Subcutaneous adipose tissue (tissue), 4 donors: ENCODE results near the gene SH3BP4. TPM values are rescaled to one million over a fixed set of nuclear protein-coding genes. Genes with fewer than 3 reads are reported as not detected.

Experiments
- total RNA-seq, 4 donors: library from RNA; depleted of rRNA; stranded (reverse); fragments of >200 nt; gene quantifications; one replicate each; pipeline ENCODE4 v1.1.0, GENCODE V29; 2016
- TF ChIP-seq, protein P1 (sequence below): fragments of 450-650 bp; IDR thresholded peaks from one replicate; pipeline ENCODE4 v1.5.1; 2016; ENCODE audit warnings: low read depth, mild to moderate bottlenecking, control low read depth, antibody characterized with exemption, moderate library complexity

The SH3BP4 gene
- total RNA-seq, 4 donors from 2014 or later = 12.4 to 35.6 (median 24.1) TPM

GRCh38 chr2:235095569-235095968 lies 143.8 kb downstream of the SH3BP4 start:
- TF ChIP-seq, protein P1, sequence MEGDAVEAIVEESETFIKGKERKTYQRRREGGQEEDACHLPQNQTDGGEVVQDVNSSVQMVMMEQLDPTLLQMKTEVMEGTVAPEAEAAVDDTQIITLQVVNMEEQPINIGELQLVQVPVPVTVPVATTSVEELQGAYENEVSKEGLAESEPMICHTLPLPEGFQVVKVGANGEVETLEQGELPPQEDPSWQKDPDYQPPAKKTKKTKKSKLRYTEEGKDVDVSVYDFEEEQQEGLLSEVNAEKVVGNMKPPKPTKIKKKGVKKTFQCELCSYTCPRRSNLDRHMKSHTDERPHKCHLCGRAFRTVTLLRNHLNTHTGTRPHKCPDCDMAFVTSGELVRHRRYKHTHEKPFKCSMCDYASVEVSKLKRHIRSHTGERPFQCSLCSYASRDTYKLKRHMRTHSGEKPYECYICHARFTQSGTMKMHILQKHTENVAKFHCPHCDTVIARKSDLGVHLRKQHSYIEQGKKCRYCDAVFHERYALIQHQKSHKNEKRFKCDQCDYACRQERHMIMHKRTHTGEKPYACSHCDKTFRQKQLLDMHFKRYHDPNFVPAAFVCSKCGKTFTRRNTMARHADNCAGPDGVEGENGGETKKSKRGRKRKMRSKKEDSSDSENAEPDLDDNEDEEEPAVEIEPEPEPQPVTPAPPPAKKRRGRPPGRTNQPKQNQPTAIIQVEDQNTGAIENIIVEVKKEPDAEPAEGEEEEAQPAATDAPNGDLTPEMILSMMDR = no peak

DNA sequence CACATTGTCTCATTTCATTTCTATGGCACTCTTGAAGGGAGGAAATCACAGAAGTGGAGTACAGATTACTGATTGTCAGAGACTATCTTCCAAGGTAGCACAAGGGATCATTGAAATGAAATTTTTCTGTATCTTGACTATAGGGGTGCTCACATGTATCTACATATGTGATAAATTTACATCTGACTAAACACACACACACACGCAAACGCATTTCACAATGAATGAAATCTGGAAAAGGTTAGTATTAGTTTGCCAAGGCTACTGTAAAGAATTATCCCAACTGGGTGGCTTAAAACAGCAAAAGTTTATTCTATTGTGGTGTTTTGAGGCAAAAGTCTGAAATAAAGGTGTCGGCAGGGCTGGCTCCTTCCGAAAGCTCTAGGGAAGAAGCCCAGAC lies 144.6 kb downstream of the SH3BP4 start:
- TF ChIP-seq, protein P1 = no peak

DNA sequence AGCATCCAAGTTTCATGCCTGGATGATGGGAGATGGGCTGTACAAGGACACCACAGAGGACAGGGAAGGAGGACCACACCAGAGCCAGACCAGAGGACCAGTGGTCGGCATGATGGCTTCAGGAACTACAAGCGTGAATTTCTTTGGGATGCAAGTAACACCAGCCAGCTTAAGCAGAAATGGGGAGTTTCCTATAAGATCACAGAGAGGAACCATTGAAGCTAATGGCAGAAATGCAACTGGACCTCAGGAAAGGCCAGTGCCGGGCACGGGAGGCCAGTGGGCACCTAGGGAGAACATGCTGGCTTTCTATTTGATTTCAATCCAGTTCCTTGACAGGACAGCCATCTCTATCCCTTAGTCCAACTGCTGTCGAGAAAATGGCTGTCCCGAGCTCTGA lies 145.4 kb downstream of the SH3BP4 start:
- TF ChIP-seq, protein P1 = no peak

DNA sequence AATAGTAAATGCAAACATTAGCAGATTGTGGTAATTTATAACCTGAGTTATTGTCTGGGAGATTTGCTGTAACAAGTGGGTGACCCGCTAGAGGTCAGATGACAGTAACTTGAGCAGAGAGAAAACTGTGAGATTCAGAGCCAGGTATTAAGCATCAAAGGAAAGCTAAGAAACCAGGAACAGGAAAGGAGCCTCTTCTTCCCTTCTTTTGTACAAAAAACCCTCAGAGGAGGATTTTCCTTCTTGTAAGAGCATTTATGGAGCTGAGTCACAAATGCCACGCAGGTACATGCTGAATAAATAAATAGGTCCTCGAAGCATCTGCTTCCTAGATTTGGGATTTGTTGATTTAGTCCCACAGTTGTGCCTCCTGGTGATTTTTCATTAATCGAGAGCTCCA lies 146.5 kb downstream of the SH3BP4 start:
- TF ChIP-seq, protein P1 = no peak

DNA sequence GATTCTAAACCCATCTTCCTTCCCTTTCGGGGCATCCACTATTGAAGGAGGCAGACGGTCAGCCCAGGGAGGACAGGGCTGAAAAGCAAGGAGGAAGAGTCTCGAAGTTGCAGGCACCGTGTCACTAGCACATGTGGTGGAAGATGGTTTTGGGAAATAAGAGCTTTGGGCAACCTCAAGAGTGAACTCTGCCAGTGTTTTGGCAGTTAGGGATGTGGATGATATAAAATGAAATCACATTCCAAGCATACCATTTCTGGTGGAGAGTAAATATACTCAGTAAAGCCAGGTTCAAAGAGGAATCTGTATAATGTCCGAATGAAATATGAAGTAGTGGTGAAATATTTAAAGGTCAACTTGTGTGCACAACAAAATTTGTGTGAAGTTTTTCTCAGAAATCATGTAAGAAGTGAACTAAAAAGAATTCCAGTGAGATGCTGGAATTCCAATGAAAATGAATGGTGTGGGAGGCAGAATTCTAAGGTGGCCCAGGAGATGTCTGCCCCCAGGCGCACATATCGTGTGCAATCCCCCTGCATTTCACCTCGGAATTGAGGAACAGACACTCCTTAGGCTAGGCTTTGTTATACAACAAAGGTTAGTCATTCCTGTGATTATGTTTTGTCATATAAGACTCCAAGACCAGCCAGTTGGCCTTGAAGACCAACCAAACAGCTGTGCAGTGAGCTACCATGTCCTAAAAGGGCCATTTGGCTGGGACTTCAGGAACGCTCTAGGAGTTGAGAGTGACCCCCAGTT lies 147.1 kb downstream of the SH3BP4 start:
- TF ChIP-seq, protein P1 = no peak

- TF ChIP-seq, protein P1 = no peak
Measured at GRCh38 chr2:235102896-235103295, 151.1 kb downstream of the SH3BP4 start.
